Psoas muscle (tissue), 8 donors: ENCODE data around the gene PARVB. TPM values are rescaled to one million over a fixed set of nuclear protein-coding genes. Genes with fewer than 3 reads are reported as not detected.
A peak's percentile ranks its signal among the peaks of the same experiment; 100 is the strongest.

ENCODE experiments used
- ATAC-seq, 4 donors: fragments of 200-7000 bp; cut with Tn5 transposase; one replicate each; pipeline ENCODE4 v1.9.1; 2020; ENCODE audit warnings: moderate library complexity in 3 of 4, mild to moderate bottlenecking in 2 of 4
- DNase-seq, 2 donors: peaks; one replicate each; pipeline ENCODE4 v3.0.0-alpha.2; 2020
- H3K27ac ChIP-seq: fragments of 200-600 bp; one replicate; pipeline ENCODE4 v1.8.0; 2022
- H3K27me3 ChIP-seq, 3 donors: fragments of 200-600 bp in 1 of 3; one replicate each; pipeline versions ENCODE4 v1.6.1 to v1.8.0; 2013 to 2022; ENCODE audit warnings: low read length in 2 of 3, mild to moderate bottlenecking in 2 of 3, moderate library complexity in 1 of 3; ENCODE audit not compliant: insufficient read depth in 3 of 3
- H3K36me3 ChIP-seq, 2 donors: fragments of 200-600 bp in 1 of 2; one replicate each; pipeline versions ENCODE4 v1.6.1 to v1.8.0; 2013 to 2022; ENCODE audit warnings: low read depth in 1 of 2, mild to moderate bottlenecking in 1 of 2, moderate library complexity in 1 of 2; ENCODE audit not compliant: insufficient read depth in 1 of 2
- H3K4me1 ChIP-seq: fragments of 200-600 bp; one replicate; pipeline ENCODE4 v1.8.0; 2022
- H3K4me3 ChIP-seq: fragments of 200-600 bp; one replicate; pipeline ENCODE4 v1.8.0; 2022; ENCODE audit warnings: mild to moderate bottlenecking
- H3K9me3 ChIP-seq: fragments of 200-600 bp; one replicate; pipeline ENCODE4 v1.8.0; 2022
- CTCF ChIP-seq: fragments of 200-600 bp; IDR thresholded peaks from one replicate; pipeline ENCODE4 v1.8.0; 2022; ENCODE audit warnings: antibody characterized with exemption
- WGBS, 3 donors: extraction: QIAGEN DNeasy Blood & Tissue Kit; methylation state at CpG; one replicate each; pipeline versions ENCODE4 v1.1.6 to v1.1.7; 2013; 5-methylcytosine and 5-hydroxymethylcytosine counted together
- intact Hi-C, 2 donors: fragments of 100-400 bp; cut with DNase I; formaldehyde crosslinking; loops; one replicate each; pipeline versions ENCODE4 v1.11.0 to v1.14.2; 2022
- polyA plus RNA-seq, 3 donors: library from polyadenylated mRNA; stranded (reverse); fragments of 200-250 nt; gene quantifications; one replicate each; pipeline ENCODE4 v1.2.3, GENCODE V29; 2013
- total RNA-seq, 4 donors: library from RNA; stranded (reverse); fragmentation: NEBNext Ultra II Directional in 2 of 4; extraction: Animal tissue kit (Norgen Biotek cat#: 25700) in 2 of 4; gene quantifications; one replicate each; pipeline versions ENCODE4 v1.2.1 to v1.2.4, GENCODE V29; 2021 to 2023
- donor health status: healthy with polysubstance abuse.
- donor health status: DM: no; HTN: no; CAD: no; lungs with moderate emphysema.
- donor health status: Bipolar disorder and iron deficiency.
- donor health status: healthy.
- donor health status: DM: yes; HTN: yes; CAD: no.
- donor health status: DM: no; HTN: no; CAD: no.
- donor health status: DM: no; HTN: no; CAD: no.
- donor health status: DM: yes; HTN: yes; CAD: no.

Gene PARVB
- total and polyA plus RNA-seq, 7 donors, result 84.5 to 172 (median 103) TPM

DNA sequence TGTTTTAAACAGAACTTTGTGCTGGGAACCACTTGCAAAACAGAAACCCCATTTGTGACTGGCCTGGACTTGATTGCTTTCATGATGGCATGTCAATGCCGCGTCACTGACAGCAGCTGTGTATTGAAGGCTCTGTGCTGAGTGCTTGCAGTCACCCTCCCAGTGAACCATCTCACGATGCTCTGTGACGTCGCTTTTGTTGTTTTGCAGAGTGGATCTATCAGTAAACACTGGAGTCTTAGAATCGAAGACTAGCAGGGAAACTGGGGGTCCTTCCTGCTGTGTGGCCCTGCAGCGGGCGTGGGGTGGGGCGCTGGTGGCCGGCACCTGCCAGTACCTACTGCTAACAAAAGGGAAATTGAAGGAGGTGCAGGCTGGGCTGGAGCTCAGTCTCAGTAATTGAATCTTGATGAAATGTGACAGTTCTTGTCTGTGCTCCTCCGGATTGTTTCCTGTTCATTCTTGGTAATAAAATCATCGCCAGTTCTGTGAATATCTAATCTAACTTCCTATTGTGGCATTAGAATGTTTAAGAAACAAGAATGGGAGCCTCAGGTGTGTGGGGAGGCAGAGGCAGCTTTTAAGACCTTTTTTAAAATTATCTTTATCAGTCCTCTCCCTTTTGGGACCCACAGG lies 106.1 kb downstream of the PARVB start:
- 86 to 87% (median 86%) methylated on average over 12 of the region's 12 CpGs for WGBS, 3 donors
- no peak for ATAC-seq
- Histone ChIP-seq H3K4me1 (peaks cover 12% of the 10 kb centered on the region), H3K9me3 (no peaks in the 10 kb centered on the region), H3K27me3 (no peaks in the 10 kb centered on the region), H3K4me3 (no peak overlapping the region), H3K27ac (no peak overlapping the region), H3K36me3 (peaks cover 0 to 39% of the 10 kb centered on the region in 2 donors)
- TF ChIP-seq CTCF, result no peak
- intact Hi-C loops, result no loop called here
- DNase-seq, result no peak

GRCh38 chr22:44131412-44131811 lies 107.3 kb downstream of the PARVB start:
- no peaks in the 10 kb centered on the region for H3K9me3 ChIP-seq
- no peak for ATAC-seq
- peak in 1 of 2 donors; percentile 11 for DNase-seq
- peaks cover 2 to 51% of the 10 kb centered on the region in 2 donors for H3K36me3 ChIP-seq
- no peak overlapping the region for H3K4me3 ChIP-seq
- H3K27me3 ChIP-seq, result no peaks in the 10 kb centered on the region
- WGBS, 3 donors, result 92 to 94% (median 94%) methylated on average over 12 of the region's 12 CpGs
- no peak for TF ChIP-seq CTCF
- H3K4me1 ChIP-seq, result peaks cover 12% of the 10 kb centered on the region
- H3K27ac ChIP-seq, result no peak overlapping the region
- intact Hi-C loops, result no loop called here

- Histone ChIP-seq H3K27me3 (no peaks in the 10 kb centered on the region), H3K27ac (no peak overlapping the region), H3K36me3 (peaks cover 4 to 58% of the 10 kb centered on the region in 2 donors), H3K9me3 (peaks cover 5% of the 10 kb centered on the region), H3K4me1 (peaks cover 12% of the 10 kb centered on the region), H3K4me3 (no peak overlapping the region)
- DNase-seq (peak in 1 of 2 donors; percentile 40), ATAC-seq (no peak)
- intact Hi-C loops, result no loop called here
- 70 to 80% (median 77%) methylated on average over 13 of the region's 13 CpGs for WGBS, 3 donors
- no peak for TF ChIP-seq CTCF
Measured at GRCh38 chr22:44131989-44132685, 108.0 kb downstream of the PARVB start.

DNA sequence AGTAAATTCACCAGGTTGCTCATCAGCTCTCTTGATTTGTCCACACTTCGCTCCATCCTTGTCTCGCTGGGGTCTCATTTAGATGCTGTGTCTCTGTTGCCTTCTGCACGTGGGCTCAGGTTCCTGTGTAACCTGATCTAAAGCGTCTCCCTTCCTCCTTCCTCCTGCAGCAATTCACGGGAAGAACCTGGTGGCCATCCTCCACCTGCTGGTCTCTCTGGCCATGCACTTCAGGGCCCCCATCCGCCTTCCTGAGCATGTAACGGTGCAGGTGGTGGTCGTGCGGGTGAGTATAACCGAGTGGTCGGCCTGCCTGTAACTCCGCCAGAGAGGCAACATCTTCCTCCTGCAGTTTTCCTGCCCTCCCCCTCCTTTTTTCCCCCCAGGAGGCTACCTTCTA lies 108.6 kb downstream of the PARVB start:
- peaks cover 4 to 64% of the 10 kb centered on the region in 2 donors for H3K36me3 ChIP-seq
- 74 to 83% (median 82%) methylated on average over 12 of the region's 12 CpGs for WGBS, 3 donors
- no peaks in the 10 kb centered on the region for H3K27me3 ChIP-seq
- peaks cover 12% of the 10 kb centered on the region for H3K4me1 ChIP-seq
- peak in 1 of 2 donors; percentile 22 for DNase-seq
- no peak for TF ChIP-seq CTCF
- peaks cover 8% of the 10 kb centered on the region for H3K9me3 ChIP-seq
- no peak overlapping the region for H3K27ac ChIP-seq
- no peak overlapping the region for H3K4me3 ChIP-seq
- no peak for ATAC-seq
- intact Hi-C loops, result no loop called here
